ENCODE results near the gene ANAPC13.

ANAPC13 gene

DNA sequence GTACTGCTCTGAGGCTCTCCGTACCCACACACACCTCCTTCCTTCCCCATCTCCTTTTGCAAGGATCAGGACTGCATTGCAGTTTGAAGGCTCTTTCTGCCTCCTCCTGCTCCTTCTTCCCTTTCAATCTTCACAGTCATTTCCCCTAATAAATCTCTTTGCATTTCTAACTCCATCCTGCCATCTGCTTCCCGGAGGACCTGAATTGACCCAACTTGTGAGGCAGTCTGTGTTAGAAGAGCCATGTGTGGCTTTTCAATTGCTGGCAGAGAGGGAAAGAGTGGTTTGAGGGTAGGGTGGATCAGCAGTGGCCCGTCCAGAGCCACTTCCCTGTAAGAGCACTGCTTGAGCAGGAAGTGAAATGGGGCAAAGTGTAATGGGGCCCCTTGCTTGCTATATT is 35.8 kb downstream of the ANAPC13 start:
- DNase-seq (ENCODE audit: low spot score), result no peak

DNA sequence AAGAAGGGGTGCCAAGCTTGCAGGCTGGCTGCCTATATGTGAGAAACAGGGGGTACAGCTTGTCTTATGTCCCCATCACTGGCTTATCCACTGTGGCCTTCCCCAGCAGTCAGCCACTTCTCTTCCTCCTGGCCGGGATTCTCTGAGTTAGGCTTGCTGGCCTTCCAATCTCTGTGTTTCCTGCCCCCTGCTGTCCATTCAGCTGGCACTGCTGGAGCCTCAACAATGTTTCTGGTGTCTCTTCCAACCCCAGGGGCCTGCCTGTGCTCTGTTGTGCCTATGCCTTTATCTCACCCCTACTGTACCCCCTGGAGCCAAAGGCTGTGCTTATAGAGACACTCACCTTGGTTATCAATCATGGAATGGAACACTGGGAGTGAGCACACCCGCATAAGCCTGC is 36.5 kb downstream of the ANAPC13 start:
- DNase-seq (ENCODE audit: low spot score), result peak; percentile 49

- no peak for DNase-seq (ENCODE audit: low spot score)
Observed at GRCh38 chr3:134448664-134449063, 37.1 kb downstream of the ANAPC13 start.

DNA sequence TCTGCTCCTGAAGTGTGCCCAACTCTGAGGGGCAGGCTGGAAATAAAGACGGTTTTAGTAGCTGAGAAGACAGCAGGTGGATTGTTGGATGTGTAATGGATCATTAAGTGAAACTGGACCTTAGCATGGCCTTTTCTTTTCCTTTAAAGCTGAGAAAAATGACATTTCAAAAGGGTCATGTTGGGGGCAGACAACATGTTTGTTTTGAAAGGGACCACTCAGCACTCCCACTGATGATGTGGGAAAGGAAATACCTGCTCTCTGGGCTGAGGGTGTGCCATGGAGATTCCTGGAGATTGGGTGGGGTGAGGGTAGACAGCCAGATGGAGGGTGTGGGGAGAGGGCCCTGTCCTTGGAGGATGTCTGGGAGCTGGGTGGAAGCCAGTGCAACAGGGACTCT is 38.4 kb downstream of the ANAPC13 start:
- DNase-seq (ENCODE audit: low spot score), result no peak

- DNase-seq (ENCODE audit: low spot score), result no peak
Observed at GRCh38 chr3:134446800-134447199, 39.0 kb downstream of the ANAPC13 start.

DNA sequence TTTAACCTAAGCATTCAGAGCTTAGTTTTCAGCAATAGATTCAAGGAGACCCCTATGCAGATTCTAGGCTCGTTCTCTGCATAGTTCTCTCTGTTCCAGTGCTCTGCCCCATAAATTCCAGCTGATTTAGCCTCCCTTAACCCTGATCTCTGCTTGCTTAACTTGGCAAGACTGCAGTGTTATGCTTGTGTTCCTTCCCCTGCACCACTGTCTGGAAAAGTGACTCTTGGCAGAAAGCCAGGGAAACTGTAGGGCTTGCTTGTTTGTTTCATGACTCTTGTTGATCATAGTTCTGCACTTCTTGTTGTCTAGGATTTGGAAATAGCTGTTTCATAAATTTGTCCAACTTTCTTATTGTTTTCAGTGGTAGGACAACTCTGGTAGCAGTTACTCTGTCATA is 40.1 kb downstream of the ANAPC13 start:
- DNase-seq (ENCODE audit: low spot score), result no peak

GRCh38 chr3:134445095-134445494 is 40.7 kb downstream of the ANAPC13 start:
- no peak for DNase-seq (ENCODE audit: low spot score)

DNA sequence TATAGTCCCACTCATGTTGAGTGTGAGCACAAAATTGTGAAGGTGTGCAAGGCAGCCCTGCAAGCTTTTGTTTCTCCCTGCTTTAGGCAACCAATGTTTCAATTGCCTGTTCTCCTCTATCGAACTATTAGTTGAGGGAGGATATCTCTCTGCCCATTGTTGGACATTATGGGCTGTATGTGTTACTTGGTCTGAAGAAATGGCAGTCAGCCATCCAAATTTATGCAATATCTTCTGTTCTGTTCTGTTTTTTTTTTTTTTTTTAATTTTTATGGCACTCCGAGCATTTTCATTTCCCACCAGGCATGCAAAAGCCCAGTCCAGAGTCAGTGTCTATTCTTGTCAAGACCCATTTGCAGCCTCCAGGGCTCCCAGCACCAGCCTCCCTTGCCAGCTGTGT is 44.0 kb downstream of the ANAPC13 start:
- no peak for DNase-seq (ENCODE audit: low spot score)

DNA sequence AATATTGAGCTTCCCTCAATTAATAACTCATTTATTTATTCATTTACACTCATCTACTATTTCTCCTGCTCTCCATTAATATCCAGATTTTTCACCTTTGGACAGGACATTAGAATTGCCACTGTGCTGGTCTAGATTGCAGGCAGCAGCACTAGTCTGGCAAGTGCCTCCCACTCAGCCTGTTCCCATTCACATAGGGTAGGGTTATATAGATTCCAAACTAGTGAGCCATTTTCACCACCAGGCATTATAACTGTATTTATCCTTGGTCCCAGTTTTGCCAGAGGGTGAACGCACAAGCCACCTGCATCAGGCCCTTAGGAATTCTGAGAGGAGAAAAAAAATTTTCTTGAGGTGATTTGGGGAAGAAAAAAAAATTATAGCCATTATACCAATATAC is 44.5 kb downstream of the ANAPC13 start:
- no peak for DNase-seq (ENCODE audit: low spot score)

DNA sequence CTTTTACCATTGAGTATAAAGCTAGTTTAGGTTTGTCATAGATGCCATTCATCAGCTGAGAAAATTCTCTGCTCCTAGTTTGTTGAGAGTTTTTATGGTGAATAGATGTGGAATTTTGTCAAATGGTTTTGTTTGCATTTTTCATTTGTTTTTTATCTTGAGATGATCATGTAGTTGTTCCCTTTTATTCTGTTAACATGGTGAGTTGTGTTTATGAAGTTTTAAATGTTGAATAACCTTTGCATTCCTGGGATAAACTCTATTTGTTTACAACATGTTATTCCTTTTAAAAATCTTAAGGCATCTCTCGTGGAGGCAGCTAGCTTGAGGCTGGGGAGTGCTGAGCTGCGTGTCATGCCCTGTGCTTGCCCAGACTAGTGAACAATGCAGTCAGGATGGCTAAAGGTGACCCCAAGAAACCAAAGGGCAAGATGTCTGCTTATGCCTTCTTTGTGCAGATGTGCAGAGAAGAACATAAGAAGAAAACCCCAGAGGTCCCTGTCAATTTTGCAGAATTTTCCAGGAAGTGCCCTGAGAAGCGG is 48.5 kb downstream of the ANAPC13 start:
- no peak for DNase-seq (ENCODE audit: low spot score)

GRCh38 chr3:134432236-134432635 is 53.5 kb downstream of the ANAPC13 start:
- DNase-seq (ENCODE audit: low spot score), result no peak

DNA sequence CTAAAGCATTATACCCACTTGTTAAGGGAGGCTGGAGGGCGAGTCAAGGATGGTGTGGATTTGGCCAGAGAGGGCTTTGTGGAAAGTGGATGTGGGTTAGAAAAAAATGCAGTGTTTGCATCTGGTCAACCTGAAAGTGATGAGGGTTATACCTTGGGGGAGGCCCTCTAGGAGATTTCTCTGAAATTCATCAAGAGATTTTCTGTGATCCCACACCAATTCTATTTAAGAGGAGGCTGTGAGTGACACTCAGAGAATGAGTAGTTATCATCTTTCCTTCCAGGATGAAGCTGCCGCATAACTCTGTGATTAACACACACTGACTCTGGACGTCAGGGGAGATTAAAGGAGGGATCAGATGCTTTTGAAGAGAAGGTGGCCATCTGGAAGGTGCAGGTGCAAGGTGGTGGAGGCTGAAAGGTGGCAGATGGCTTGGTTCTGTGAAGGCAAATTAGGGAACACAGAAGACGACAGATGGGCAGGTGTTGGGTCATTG is 54.8 kb downstream of the ANAPC13 start:
- DNase-seq (ENCODE audit: low spot score), result no peak

GRCh38 chr3:134430174-134430573 is 55.6 kb downstream of the ANAPC13 start:
- no peak for DNase-seq (ENCODE audit: low spot score)

- no peak for DNase-seq (ENCODE audit: low spot score)
Observed at GRCh38 chr3:134428401-134428800, 57.4 kb downstream of the ANAPC13 start.
